GM12875 (cell line): Measurements from ENCODE around the gene ZGPAT.

ENCODE experiments used
- H3K4me3 ChIP-seq: one replicate; pipeline ENCODE4 v1.5.1; 2011; ENCODE audit warnings: low read depth, low read length, control low read depth
- TF ChIP-seq, protein P1 (sequence below): IDR thresholded peaks from 2 replicates; pipeline ENCODE4 v1.5.1; 2011; ENCODE audit warnings: low read depth, mild to moderate bottlenecking, control low read depth, inconsistent platforms, low read length, moderate library complexity, borderline replicate concordance; ENCODE audit not compliant: insufficient read depth

Gene ZGPAT

DNA sequence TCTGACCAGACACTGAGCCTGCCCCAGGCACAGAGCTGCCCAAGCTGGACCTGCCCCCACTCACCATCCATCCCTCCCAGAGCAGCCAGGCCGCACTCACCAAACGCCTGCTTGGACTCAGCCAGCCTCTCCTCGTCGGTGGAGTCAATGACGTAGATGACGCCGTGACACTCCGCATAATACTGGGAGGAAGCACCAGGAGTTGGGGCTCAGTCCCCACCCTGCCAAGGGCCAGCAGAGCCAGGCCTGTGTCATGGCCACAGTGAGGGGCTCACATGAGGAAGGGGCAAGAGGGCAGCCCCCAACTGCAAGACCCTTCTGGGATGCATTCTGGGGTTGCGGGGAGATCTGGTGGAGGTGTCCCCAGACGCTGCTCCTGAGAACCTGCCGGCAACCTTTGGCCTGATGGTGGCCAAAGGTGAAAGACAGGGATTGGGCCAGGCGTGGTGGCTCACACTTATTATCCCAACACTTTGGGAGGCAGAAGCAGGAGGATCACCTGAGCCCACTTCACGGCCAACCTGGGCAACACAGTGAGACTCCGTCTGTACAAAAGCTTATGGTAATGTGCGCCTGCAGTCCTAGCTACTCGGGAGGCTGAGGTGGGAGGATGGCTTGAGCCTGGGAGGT is 5.7 kb upstream of the ZGPAT start:
- H3K4me3 ChIP-seq: no peak overlapping the region
- TF ChIP-seq, protein P1, sequence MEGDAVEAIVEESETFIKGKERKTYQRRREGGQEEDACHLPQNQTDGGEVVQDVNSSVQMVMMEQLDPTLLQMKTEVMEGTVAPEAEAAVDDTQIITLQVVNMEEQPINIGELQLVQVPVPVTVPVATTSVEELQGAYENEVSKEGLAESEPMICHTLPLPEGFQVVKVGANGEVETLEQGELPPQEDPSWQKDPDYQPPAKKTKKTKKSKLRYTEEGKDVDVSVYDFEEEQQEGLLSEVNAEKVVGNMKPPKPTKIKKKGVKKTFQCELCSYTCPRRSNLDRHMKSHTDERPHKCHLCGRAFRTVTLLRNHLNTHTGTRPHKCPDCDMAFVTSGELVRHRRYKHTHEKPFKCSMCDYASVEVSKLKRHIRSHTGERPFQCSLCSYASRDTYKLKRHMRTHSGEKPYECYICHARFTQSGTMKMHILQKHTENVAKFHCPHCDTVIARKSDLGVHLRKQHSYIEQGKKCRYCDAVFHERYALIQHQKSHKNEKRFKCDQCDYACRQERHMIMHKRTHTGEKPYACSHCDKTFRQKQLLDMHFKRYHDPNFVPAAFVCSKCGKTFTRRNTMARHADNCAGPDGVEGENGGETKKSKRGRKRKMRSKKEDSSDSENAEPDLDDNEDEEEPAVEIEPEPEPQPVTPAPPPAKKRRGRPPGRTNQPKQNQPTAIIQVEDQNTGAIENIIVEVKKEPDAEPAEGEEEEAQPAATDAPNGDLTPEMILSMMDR: no peak

DNA sequence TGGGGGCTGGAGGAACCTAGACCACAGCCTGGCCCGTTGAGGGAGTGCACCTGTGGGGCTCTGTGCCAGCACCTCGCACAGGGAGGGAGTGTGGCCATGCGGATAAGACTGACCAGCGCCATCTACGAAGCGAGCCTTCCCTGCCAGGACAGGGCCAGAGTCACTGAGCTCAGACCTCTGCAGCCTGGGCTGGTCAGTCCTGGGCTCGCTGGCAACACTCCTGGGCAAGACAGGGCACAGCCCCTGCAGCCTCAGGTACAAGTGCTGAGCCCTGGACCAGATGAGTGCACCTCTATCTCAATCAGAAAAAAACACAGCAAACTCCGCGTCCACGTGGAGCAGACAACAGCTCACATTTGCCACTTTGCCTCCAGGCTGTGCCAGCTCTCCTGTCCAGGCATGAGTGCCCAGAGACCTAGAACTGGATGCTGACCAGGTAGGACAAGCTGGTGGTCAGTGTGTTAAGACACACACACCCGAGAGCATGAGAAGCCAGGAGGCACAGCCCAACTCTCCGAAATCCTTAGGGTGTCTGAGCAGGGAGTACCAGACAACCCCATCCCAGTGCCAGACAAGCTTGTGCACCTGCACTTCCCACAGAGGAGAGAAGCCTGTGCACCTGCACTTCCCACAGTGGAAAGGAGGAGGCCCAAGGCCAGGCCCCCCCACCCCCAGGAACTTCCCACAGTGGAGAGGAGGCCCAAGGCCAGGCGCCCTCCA is 4.9 kb upstream of the ZGPAT start:
- TF ChIP-seq, protein P1: no peak
- no peak overlapping the region for H3K4me3 ChIP-seq

DNA sequence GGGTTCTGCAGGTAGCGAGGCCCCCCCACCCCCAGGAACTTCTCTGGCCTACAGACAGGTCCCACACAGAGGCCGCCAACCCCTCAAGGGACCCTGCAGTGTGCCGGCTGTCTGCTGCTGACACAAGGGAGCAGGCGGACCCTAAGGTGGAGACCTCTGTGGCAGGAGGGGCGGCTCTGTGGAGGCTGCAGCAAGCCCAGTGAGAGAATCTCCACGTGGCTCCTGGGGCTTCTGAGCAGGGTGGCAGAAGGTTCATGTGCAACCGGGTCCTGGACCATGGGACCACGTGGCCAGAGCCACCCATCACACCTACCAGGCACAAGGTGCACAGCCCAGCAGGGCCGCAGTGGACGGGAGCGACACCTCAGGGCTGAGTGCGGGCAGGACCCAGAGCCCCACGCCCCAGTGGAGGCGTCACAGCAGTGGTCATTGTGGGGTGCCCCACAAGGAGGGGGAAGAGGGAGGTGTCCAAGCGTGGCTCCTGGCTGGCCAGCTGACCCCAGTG is 4.3 kb upstream of the ZGPAT start:
- TF ChIP-seq, protein P1: no peak
- no peak overlapping the region for H3K4me3 ChIP-seq

DNA sequence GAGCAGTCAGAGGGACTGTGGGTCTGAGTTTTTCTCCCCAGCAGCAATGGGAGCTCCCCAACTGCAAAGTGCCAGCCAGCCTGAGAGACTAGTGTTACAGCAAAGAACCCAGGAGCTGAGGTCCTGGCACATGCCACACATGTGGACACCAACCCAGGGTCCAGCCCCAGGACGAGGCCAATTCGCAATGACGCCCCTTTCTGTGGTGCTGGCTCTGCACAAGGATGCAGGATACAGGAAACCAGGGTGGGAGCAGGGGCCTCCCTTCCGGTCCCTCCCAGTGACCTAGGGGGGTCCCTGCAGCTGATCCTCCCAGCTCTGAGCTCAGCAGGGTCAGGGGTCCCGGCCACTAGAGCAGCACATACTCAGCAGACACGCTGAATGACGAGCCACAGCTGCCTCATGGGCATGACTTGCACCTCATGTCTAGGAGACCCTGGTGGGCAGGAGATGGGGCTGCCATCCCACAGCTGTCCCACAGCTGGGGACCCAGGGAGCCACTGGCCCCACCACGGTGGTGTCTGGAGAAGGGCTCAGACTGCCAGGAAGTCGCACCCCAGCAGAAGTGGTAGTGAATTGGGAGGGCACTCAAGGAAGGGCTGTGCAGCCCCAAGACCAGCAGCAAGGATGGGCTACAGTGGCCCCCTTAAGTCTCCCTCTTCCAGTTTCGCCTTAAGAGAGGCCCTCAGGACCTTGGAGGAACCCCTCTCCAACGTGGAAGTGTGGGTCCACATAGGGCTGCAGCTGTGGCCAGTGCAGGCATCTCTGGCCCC is 3.7 kb upstream of the ZGPAT start:
- TF ChIP-seq, protein P1: no peak
- no peak overlapping the region for H3K4me3 ChIP-seq

DNA sequence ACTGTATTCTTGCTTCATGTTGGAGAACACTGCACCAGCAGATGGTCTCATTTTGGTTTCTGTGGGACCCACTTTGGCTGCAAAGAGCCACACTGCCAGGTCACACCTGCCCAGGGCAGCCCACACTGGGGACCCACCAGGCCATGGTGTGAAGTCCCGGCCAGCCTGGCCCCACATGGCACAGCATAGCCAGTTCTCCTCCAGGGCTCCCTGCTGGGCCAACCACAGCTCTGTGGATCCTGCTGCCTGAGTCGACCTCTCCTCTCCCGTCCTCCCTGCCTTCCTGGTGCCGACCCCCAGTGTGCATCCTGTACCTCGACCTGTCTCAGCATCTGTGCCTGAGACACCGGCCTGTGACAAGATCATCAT is 3.1 kb upstream of the ZGPAT start:
- no peak overlapping the region for H3K4me3 ChIP-seq
- TF ChIP-seq, protein P1: no peak

DNA sequence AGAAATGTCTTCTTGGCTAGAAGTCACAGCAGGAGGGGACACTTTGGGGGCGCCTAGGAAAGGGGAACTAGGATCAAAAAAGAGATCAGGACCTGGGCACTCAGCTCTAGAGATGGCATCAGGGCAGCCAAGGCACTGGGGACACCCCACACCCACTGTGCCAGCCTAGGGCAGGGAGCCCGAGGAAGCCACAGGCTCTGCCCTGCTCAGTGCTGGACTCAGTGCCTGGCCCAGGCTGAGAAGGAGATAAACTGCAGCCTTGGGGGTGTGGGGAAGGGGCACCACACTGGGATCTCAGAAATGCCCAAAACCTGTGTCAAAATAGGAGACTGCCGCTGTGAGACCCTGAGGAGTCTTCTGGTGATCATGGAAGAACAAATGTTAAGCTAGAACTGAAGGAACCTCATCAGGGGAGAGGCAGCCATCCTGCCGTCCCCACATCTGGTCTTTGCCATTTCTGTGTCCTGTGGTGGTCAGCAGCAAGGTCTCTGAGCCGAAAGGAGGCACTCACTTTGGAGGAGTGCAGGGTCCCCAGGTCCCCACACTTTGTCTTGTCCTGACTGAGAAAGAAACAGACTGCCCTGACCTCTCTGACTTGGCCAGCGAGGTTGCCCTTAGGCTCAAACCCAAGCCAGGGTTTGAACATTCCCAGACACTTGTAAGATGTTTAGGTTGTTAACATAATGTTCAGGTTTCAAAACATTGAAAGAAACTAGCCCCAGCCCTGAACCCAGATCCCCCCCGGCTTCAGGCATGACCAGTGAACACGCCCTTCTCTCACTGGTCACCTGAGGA is 2.4 kb upstream of the ZGPAT start:
- H3K4me3 ChIP-seq: no peak overlapping the region

More for the DNA sequence above, 2.4 kb upstream of the ZGPAT start:
- TF ChIP-seq, protein P1: no peak
